ENCODE data around the gene LHPP. TPM values are rescaled to one million over a fixed set of nuclear protein-coding genes. Genes with fewer than 3 reads are reported as not detected.
"Not testable (repeated sequence)": the region's sequence is repeated elsewhere in the genome, so short reads cannot be mapped to it uniquely, and the experiment has no call there.

Gene LHPP
- total and polyA plus RNA-seq, 2 experiments from 2014 or later = 19.1 to 40.6 TPM

DNA sequence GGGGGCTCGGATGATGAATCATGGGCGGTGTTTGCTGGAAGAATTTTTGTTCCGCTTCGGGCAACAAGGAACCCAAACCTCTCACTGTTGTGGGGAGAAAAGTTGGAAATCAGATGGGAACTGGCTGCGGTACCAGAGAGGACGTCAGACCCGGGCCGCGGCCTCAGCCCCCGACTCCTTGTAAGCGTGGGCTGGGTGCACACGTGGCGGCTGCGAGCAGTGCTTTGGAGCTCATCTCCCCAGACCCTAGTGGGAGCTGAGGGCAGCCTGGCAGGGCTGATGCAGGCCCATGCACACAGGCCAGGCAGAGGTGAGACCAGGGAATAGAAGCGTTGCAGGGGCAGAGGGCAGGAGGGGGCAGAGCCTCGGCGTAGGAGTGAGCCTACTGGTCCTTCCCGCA lies 146.1 kb downstream of the LHPP start:
- no peak for DNase-seq (ENCODE audit: low read depth in 1 of 2, low spot score in 1 of 2)
- Histone ChIP-seq H3K4me1 (ENCODE audit: low read depth) (peaks cover 2% of the 10 kb centered on the region), H3K36me3 (no peaks in the 10 kb centered on the region), H3K27ac (no peak overlapping the region), H3K9me3 (ENCODE audit: low read depth) (no peaks in the 10 kb centered on the region), H3K27me3 (no peaks in the 10 kb centered on the region), H3K4me3 (no peak overlapping the region)
- TF ChIP-seq, protein P1, sequence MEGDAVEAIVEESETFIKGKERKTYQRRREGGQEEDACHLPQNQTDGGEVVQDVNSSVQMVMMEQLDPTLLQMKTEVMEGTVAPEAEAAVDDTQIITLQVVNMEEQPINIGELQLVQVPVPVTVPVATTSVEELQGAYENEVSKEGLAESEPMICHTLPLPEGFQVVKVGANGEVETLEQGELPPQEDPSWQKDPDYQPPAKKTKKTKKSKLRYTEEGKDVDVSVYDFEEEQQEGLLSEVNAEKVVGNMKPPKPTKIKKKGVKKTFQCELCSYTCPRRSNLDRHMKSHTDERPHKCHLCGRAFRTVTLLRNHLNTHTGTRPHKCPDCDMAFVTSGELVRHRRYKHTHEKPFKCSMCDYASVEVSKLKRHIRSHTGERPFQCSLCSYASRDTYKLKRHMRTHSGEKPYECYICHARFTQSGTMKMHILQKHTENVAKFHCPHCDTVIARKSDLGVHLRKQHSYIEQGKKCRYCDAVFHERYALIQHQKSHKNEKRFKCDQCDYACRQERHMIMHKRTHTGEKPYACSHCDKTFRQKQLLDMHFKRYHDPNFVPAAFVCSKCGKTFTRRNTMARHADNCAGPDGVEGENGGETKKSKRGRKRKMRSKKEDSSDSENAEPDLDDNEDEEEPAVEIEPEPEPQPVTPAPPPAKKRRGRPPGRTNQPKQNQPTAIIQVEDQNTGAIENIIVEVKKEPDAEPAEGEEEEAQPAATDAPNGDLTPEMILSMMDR (IDR thresholded peaks at IDR 0.05; ENCODE audit: low read depth, low read length) = no peak

DNA sequence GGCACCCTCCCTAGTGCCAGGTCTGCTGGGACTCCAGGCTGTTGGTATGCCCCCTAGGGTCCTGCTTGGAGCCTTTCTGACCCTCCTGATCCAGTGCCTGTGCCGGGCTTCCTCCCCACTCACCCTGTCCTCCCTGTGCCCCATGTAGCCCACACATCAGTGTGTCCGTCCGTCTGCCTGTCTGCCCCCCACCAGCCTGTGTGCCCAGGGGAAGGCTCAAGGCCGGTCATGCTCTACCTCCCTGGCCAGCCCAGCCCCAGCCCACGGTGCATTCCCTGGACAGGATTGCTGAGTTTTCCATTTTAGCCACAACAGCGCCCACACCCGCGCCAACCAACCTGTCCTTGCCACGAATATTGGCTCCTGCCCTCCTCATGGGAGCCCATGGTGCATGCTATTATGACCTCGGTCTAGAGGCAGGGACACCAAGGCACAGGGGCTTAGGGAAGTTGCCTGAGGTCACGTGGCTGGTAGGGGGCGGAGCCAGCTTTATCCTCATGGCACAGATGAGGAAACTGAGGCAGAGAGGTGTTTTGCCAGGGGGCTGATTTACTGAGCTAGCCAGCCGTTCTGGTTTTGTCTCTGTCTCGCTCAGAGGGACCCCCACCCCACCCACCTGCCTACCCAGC lies 146.6 kb downstream of the LHPP start:
- H3K27me3 ChIP-seq = no peaks in the 10 kb centered on the region
- H3K4me1 ChIP-seq (ENCODE audit: low read depth) = peaks cover 5% of the 10 kb centered on the region
- H3K4me3 ChIP-seq = no peak overlapping the region
- H3K27ac ChIP-seq = no peak overlapping the region
- no peak for DNase-seq (ENCODE audit: low read depth in 1 of 2, low spot score in 1 of 2)
- no peaks in the 10 kb centered on the region for H3K9me3 ChIP-seq (ENCODE audit: low read depth)
- H3K36me3 ChIP-seq = no peaks in the 10 kb centered on the region
- TF ChIP-seq, protein P1 (IDR thresholded peaks at IDR 0.05; ENCODE audit: low read depth, low read length) = no peak

DNA sequence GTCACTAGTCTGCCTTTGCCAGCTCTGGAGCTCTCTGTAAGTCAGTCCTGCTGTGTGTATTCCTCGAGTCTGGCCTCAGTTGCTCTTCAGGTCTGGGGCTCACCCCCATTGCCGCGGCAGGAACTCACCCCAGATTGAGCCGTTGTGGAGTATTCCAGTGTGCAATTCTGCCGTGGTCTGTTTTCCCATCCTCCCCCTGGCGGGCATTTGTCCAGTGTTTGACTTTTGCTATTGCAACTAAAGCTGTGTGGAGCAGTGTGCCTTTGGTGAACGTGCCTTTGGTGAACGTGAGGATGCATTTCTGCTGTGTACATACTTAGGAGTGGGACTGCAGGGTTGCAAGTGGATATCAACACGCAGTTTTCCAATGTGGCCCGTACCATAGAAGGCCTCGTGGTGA lies 148.1 kb downstream of the LHPP start:
- H3K27ac ChIP-seq = no peak overlapping the region
- H3K9me3 ChIP-seq (ENCODE audit: low read depth) = no peaks in the 10 kb centered on the region
- H3K4me3 ChIP-seq = no peak overlapping the region
- no peak for DNase-seq (ENCODE audit: low read depth in 1 of 2, low spot score in 1 of 2)
- no peaks in the 10 kb centered on the region for H3K36me3 ChIP-seq
- TF ChIP-seq, protein P1 (IDR thresholded peaks at IDR 0.05; ENCODE audit: low read depth, low read length) = no peak
- peaks cover 5% of the 10 kb centered on the region for H3K4me1 ChIP-seq (ENCODE audit: low read depth)
- H3K27me3 ChIP-seq = no peaks in the 10 kb centered on the region

DNA sequence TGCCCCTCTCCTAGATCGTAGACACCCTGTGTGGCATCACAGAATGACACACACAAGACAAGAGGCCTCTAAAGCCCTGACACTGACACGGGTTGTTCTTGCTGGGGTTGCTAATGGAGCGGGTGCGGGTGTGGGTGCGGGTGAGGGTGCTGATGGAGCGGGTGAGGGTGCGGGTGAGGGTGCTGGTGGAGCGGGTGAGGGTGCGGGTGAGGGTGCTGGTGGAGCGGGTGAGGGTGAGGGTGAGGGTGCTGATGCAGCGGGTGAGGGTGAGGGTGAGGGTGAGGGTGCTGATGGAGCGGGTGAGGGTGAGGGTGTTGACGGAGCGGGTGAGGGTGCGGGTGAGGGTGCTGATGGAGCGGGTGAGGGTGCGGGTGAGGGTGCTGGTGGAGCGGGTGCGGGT lies 148.6 kb downstream of the LHPP start:
- not testable (repeated sequence) for H3K27me3 ChIP-seq; H3K27ac ChIP-seq; H3K4me1 ChIP-seq (ENCODE audit: low read depth); H3K36me3 ChIP-seq; H3K4me3 ChIP-seq; DNase-seq (ENCODE audit: low read depth in 1 of 2, low spot score in 1 of 2); H3K9me3 ChIP-seq (ENCODE audit: low read depth)

DNA sequence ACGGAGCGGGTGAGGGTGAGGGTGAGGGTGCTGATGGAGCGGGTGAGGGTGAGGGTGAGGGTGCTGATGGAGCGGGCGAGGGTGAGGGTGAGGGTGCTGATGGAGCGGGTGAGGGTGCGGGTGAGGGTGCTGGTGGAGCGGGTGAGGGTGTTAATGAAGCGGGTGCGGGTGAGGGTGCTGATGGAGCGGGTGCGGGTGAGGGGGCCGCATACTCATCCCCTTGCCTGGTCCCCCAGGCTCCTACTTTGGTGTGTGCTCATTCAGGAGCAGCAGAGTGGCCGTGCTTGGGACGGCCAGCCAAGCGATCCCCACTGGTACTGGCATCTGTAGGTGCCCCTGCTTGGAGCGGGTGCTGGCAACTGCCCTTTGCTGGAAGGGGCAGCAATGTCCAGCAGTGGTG lies 149.2 kb downstream of the LHPP start:
- not testable (repeated sequence) for H3K4me3 ChIP-seq; DNase-seq (ENCODE audit: low read depth in 1 of 2, low spot score in 1 of 2); H3K27me3 ChIP-seq; H3K4me1 ChIP-seq (ENCODE audit: low read depth); H3K9me3 ChIP-seq (ENCODE audit: low read depth); H3K27ac ChIP-seq; H3K36me3 ChIP-seq

DNA sequence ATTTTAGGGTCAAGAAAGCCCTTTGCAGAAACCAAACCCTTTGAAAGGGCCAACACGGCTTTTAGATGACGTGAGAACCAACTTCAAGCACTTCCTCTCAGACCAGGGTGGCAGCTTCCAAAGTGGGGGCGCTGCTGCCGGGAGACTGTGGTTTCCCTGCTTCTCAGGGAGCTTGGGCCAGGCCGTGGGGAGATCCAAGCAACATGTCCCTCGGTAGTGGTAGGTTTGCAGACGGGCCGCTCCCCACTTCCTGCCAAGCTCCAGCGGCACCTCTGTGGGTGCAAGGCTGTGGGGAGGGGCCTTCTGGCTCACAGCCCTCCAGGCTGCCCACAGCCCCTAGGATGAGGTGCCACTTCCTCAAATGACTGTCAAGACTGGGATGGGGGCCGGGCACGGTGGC lies 150.1 kb downstream of the LHPP start:
- Histone ChIP-seq H3K27me3 (no peaks in the 10 kb centered on the region), H3K4me3 (no peak overlapping the region), H3K36me3 (no peaks in the 10 kb centered on the region), H3K9me3 (ENCODE audit: low read depth) (no peaks in the 10 kb centered on the region), H3K27ac (no peak overlapping the region), H3K4me1 (ENCODE audit: low read depth) (peaks cover 5% of the 10 kb centered on the region)
- no peak for DNase-seq (ENCODE audit: low read depth in 1 of 2, low spot score in 1 of 2)
- TF ChIP-seq, protein P1 (IDR thresholded peaks at IDR 0.05; ENCODE audit: low read depth, low read length) = no peak
